Omental fat pad (tissue), 4 donors: ENCODE measurements around the gene SKIC8. TPM values are rescaled to one million over a fixed set of nuclear protein-coding genes. Genes with fewer than 3 reads are reported as not detected.

ENCODE experiments used
- ATAC-seq: fragments of 150-250 bp; one replicate; pipeline ENCODE4 v1.9.1; 2016; ENCODE audit warnings: mild to moderate bottlenecking, moderate library complexity; ENCODE audit not compliant: low FRiP score
- DNase-seq: peaks from one replicate; pipeline ENCODE4 v3.0.0-alpha.2; 2019; ENCODE audit warnings: low spot score
- total RNA-seq, 4 donors: library from RNA; depleted of rRNA; stranded (reverse); fragments of >200 nt; gene quantifications; one replicate each; pipeline ENCODE4 v1.1.0, GENCODE V29; 2016
- TF ChIP-seq, protein P1 (sequence below), 3 donors: fragments of 450-650 bp; IDR thresholded peaks; one replicate each; pipeline ENCODE4 v1.5.1; 2016 to 2017; ENCODE audit warnings: antibody characterized with exemption in 3 of 3, mild to moderate bottlenecking in 3 of 3, moderate library complexity in 2 of 3

SKIC8 gene
- total RNA-seq, 4 donors from 2014 or later: 40.1 to 72.4 (median 65.4) TPM

DNA sequence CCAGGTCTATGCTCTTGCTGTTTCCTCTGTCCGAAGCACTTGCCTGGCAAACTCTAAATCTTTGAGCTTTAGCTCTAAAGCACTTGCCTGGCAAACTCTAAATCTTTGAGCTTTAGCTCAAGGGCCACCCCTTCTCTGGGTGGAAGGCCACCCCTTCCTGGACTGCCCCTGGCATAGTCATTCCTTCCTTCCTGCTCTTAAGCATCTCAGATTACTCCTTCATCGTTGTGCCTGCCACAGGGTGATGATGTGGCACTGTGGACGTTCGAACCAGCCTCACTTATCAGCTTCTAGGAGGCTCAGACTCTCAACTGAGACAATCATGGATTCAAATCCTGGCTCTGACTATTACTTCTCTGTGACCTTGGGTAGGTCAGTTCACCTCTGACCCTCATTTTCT, 30.2 kb upstream of the SKIC8 start:
- no peak for ATAC-seq
- TF ChIP-seq, protein P1, sequence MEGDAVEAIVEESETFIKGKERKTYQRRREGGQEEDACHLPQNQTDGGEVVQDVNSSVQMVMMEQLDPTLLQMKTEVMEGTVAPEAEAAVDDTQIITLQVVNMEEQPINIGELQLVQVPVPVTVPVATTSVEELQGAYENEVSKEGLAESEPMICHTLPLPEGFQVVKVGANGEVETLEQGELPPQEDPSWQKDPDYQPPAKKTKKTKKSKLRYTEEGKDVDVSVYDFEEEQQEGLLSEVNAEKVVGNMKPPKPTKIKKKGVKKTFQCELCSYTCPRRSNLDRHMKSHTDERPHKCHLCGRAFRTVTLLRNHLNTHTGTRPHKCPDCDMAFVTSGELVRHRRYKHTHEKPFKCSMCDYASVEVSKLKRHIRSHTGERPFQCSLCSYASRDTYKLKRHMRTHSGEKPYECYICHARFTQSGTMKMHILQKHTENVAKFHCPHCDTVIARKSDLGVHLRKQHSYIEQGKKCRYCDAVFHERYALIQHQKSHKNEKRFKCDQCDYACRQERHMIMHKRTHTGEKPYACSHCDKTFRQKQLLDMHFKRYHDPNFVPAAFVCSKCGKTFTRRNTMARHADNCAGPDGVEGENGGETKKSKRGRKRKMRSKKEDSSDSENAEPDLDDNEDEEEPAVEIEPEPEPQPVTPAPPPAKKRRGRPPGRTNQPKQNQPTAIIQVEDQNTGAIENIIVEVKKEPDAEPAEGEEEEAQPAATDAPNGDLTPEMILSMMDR (IDR thresholded peaks at IDR 0.05): no peak
- no peak for DNase-seq

DNA sequence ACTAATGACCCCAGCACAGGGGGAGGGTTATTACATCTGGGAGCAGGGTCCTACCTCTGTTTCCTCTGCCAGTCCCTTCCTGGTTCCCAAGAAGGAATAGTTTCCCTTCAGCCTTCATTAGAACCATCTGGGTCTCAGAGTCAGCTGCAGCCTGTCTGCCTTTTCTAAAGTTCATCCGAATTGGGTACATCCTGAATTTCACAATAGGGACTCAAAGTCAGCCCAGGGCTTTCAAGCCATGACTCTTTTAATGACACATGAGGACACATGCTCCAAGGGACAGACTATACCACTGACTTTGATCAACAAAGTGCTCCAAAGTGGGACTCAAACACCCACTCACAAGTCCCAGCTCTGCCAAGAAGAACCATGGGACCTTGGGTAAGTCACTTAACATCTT, 28.1 kb upstream of the SKIC8 start:
- TF ChIP-seq, protein P1 (IDR thresholded peaks at IDR 0.05): no peak
- no peak for ATAC-seq
- no peak for DNase-seq

DNA sequence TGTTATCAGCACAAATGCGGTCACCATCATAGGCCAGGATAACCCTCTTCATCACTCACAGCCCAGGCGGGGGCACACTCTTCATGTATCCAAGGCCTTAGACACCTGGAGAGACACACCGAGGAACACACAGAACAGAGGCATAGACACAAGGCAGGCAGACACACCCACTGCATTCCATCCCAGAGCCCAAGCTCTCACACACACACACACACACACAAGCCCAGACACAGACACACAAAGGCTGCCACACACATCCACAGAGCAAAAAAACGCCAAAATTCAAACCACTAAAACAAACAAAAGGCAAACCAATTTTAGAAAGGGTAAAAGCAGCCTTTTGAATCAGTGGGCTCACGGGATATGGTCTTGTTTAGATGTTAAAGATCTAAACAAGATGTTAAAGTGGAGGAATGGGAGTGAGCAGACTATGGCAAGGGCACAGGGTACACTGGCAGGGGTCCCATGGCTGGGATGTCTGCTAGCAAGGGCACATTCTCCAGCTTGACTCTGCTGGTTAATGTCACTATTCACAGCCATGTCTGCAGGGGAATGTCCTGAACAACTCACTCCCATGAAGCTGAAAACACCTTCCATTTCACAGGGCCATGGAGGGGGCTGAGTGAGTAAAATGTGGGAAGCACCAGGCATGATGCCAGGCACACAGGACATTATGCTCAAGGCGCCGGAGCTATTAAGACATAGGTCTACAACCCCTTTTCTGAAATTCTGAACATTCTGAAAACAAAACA, 25.9 kb upstream of the SKIC8 start:
- no peak for DNase-seq
- TF ChIP-seq, protein P1 (IDR thresholded peaks at IDR 0.05): no peak
- ATAC-seq: no peak

DNA sequence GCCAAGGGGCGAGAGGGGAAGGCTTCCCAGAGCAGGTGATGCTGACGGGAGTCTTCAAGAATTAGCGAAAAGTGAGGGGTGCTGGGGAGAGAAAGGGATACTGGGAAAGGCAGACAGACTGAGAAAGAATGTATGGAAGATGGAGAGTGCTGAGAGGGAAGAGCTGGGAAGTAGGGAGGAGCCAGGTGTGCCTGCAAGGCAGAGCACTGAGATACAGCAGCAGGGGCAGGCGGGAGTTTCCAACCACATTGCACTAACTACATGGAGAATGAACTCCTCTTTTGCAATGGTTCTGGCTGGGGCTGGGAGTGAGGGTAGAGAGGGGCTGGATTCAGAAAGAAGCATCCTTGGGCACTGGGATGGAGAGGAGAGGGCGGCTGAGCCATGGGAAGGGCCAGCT, 24.7 kb upstream of the SKIC8 start:
- no peak for DNase-seq
- ATAC-seq: no peak
- TF ChIP-seq, protein P1 (IDR thresholded peaks at IDR 0.05): no peak

DNA sequence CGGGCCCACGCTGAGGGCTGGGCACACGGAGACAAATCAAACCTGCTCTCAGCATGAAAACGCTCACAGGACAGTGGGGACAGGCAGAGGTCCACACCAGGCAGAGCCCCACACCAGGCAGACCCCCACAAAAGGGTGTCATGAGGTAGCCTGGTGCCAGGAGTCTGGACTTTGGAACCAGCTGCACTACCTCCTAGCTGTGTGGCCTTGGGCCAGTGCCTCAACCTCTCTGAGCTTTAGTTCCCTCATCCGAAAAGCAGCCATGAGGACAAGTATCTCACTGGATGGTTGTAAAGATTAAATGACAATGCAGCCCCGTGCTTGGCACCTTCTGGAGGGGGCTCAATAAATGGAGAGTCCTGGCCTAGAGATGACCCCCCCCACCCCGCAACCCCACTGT, 24.3 kb upstream of the SKIC8 start:
- ATAC-seq (no peak), DNase-seq (no peak)
- TF ChIP-seq, protein P1 (IDR thresholded peaks at IDR 0.05): no peak

DNA sequence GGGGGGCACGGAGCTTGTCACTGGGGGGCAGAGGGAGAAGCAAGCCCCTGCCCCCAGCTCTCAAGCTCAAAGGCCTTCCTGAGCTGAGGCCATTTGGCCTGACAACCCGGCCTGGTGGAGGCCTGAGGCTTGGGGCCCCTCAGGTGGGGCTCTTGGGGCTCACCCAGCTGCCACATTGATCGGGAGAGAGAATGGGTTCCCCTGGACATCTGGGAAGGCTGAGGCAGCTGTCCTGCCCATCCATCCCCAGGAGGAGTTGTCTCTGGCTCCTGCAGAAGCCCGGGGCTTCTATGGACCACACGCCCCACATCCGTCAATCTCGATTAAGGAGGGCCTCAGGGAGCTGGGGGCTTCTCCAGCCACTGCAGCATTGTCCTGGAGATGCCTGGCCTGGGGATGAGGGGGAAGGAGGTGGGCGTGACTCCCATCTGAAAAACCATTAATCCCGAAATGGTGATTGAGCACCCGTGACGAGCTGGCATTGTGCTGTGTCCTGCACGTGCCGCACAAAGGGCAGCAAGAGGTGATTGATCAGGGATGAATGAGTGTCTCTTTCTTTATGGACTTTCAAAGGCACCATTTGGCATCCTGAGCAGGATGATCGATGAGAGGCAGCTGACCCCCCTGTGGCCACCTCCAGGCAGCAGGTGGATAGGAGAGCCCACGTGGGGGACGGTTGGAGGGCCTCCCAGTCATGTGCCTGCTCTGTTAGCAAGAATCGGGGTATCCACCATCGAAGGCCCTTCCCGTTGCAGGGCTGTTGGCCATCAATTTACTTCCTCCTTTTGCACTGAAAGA, 23.5 kb upstream of the SKIC8 start:
- DNase-seq (no peak), ATAC-seq (no peak)
- TF ChIP-seq, protein P1 (IDR thresholded peaks at IDR 0.05): no peak
